Left lung (tissue), 10 donors: ENCODE results near the gene PPIL6. TPM values are rescaled to one million over a fixed set of nuclear protein-coding genes. Genes with fewer than 3 reads are reported as not detected.

Experiments used
- ATAC-seq: fragments of 200-7000 bp; cut with Tn5 transposase; one replicate; pipeline ENCODE4 v1.9.1; 2020; ENCODE audit warnings: moderate library complexity
- DNase-seq, 4 donors: peaks; one replicate each; pipeline ENCODE4 v3.0.0-alpha.2; 2013 to 2020
- H3K27ac ChIP-seq, 2 donors: fragments of 200-600 bp; sonication (generic) in 1 of 2; one replicate each; pipeline versions ENCODE4 v1.5.0 to v1.8.0; 2020 to 2021
- H3K27me3 ChIP-seq, 2 donors: fragments of 200-600 bp; sonication (generic) in 1 of 2; one replicate each; pipeline versions ENCODE4 v1.5.0 to v1.8.0; 2020 to 2021
- H3K36me3 ChIP-seq, 2 donors: fragments of 200-600 bp; sonication (generic) in 1 of 2; one replicate each; pipeline versions ENCODE4 v1.5.0 to v1.8.0; 2020 to 2021
- H3K4me1 ChIP-seq, 2 donors: fragments of 200-600 bp; one replicate each; pipeline ENCODE4 v1.8.0; 2021
- H3K4me3 ChIP-seq, 2 donors: fragments of 200-600 bp; sonication (generic) in 1 of 2; one replicate each; pipeline versions ENCODE4 v1.5.0 to v1.8.0; 2020 to 2021; ENCODE audit warnings: mild to moderate bottlenecking in 1 of 2
- H3K9me3 ChIP-seq, 2 donors: fragments of 200-600 bp; sonication (generic) in 1 of 2; one replicate each; pipeline versions ENCODE4 v1.5.0 to v1.8.0; 2020 to 2021
- intact Hi-C, 2 donors: fragments of 100-400 bp; cut with DNase I; formaldehyde crosslinking; loops; one replicate each; pipeline versions ENCODE4 v1.11.2 to v1.14.2; 2022
- polyA plus RNA-seq, 6 donors: library from polyadenylated mRNA; unstranded; fragments of 120-200 nt; gene quantifications; one replicate each; pipeline ENCODE4 v1.2.1, GENCODE V29; 2013; ENCODE audit not compliant: insufficient read length in 6 of 6
- total RNA-seq, 2 donors: library from RNA; stranded (reverse); fragmentation: NEBNext Ultra II Directional; extraction: Animal tissue kit (Norgen Biotek cat#: 25700); gene quantifications; one replicate each; pipeline ENCODE4 v1.2.1, GENCODE V29; 2021
- TF ChIP-seq, protein P1 (sequence below), 2 donors: fragments of 200-600 bp; sonication (generic) in 1 of 2; IDR thresholded peaks; one replicate each; pipeline versions ENCODE4 v1.5.0 to v1.8.0; 2021; ENCODE audit warnings: antibody characterized with exemption in 2 of 2
- donor health status: DM: no; HTN: yes; CAD: no.
- donor health status: DM: no; HTN: no; CAD: no.

The PPIL6 gene
- total and polyA plus RNA-seq, 8 donors, result 4.5 to 15.1 (median 9.9) TPM

DNA sequence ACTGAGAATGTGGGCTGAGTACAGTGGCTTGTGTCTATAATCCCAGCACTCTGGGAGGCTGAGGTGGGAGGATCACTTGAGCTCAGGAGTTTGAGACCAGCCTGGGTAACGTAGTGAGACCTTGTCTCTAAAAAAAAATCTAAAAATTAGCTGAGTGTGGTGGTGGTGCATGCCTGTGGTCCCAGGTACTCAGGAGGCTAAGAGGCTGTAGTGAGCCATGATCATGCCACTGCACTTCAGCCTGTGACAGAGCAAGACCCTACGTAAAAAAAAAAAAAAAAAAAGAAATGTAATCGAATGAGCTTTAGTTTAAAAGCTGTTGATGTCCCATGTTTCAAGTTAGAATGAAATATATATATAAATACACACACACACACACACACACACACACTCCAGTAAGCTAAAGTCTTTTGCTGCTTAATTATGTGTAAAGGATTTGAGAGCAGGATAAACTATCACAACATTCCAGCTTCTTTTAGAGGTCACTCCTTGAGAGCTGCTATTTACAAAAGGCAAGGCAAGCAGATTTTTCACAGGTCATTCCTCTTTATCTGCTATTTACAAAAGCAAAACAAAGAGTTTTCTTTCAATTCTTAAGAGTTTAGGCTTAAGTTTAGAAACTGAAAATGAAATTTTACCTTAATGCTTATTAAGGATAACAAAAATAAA lies 19.9 kb upstream of the PPIL6 start:
- TF ChIP-seq, protein P1, sequence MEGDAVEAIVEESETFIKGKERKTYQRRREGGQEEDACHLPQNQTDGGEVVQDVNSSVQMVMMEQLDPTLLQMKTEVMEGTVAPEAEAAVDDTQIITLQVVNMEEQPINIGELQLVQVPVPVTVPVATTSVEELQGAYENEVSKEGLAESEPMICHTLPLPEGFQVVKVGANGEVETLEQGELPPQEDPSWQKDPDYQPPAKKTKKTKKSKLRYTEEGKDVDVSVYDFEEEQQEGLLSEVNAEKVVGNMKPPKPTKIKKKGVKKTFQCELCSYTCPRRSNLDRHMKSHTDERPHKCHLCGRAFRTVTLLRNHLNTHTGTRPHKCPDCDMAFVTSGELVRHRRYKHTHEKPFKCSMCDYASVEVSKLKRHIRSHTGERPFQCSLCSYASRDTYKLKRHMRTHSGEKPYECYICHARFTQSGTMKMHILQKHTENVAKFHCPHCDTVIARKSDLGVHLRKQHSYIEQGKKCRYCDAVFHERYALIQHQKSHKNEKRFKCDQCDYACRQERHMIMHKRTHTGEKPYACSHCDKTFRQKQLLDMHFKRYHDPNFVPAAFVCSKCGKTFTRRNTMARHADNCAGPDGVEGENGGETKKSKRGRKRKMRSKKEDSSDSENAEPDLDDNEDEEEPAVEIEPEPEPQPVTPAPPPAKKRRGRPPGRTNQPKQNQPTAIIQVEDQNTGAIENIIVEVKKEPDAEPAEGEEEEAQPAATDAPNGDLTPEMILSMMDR (IDR thresholded peaks at IDR 0.05), result no peak
- peaks cover 5 to 33% of the 10 kb centered on the region in 2 donors for H3K4me1 ChIP-seq
- no peak overlapping the region for H3K4me3 ChIP-seq
- ATAC-seq (peak; percentile 7), DNase-seq (peak in 1 of 4 donors; percentile 65)
- H3K9me3 ChIP-seq, result no peaks in the 10 kb centered on the region
- peak overlapping the region in 1 of 2 donors; percentile 60 for H3K27ac ChIP-seq
- H3K27me3 ChIP-seq, result no peaks in the 10 kb centered on the region
- intact Hi-C loops, result no loop called here
- H3K36me3 ChIP-seq, result peaks cover 0 to 40% of the 10 kb centered on the region in 2 donors

DNA sequence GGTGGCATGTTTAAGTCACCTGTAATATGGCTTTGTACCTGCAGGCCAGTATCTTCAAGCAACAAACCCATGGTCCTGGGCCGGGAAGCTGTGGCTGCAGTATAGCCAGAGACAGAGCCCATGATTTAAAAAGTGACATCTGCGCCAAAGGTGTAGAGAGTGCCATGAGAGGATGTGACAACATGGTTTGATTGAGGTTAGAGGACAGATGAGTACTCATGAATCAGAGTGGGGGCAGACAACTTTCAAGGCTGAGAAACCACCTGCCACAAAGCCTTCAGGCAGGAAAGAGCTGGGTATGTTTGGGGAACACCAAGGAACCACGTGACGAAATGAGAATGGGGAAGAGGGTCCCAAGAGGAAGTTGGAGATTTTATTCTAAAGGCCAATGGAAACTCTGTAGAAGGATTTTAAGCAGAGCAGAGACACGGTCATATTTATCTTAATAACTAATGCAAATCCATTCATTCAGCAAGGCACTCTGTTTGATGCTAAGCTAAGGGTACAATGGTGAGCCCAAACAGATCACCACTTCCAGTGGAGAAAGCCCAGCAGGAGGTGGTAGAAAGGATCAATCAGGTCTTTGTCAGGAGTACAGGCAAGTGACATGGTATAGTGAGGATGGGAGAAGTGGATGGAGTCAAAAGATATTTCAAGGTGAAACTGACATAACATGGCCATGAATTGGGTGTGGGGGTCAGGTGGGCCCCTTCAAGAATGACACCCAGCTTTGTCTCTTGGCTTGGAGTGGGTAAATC lies 18.5 kb upstream of the PPIL6 start:
- DNase-seq (no peak), ATAC-seq (no peak)
- Histone ChIP-seq H3K4me3 (no peak overlapping the region), H3K36me3 (peaks cover 0 to 29% of the 10 kb centered on the region in 2 donors), H3K4me1 (peaks cover 11 to 41% of the 10 kb centered on the region in 2 donors), H3K27ac (peak overlapping the region in 1 of 2 donors; percentile 14), H3K27me3 (no peaks in the 10 kb centered on the region), H3K9me3 (no peaks in the 10 kb centered on the region)
- TF ChIP-seq, protein P1 (IDR thresholded peaks at IDR 0.05), result no peak
- intact Hi-C loops, result no loop called here

GRCh38 chr6:109457562-109457996 lies 17.2 kb upstream of the PPIL6 start:
- DNase-seq (peak in 1 of 4 donors; percentile 50), ATAC-seq (no peak)
- Histone ChIP-seq H3K4me3 (peak overlapping the region in 1 of 2 donors; percentile 90), H3K36me3 (peaks cover 0 to 23% of the 10 kb centered on the region in 2 donors), H3K9me3 (no peaks in the 10 kb centered on the region), H3K27ac (peak overlapping the region; percentile 87 to 96), H3K4me1 (peaks cover 13 to 55% of the 10 kb centered on the region in 2 donors), H3K27me3 (no peaks in the 10 kb centered on the region)
- TF ChIP-seq, protein P1 (IDR thresholded peaks at IDR 0.05), result no peak
- intact Hi-C loops, result no loop called here

- ATAC-seq (peak; percentile 35), DNase-seq (peak in 3 of 4 donors; percentile 43 to 79 (median 73))
- Histone ChIP-seq H3K9me3 (no peaks in the 10 kb centered on the region), H3K27me3 (no peaks in the 10 kb centered on the region), H3K27ac (peak overlapping the region; percentile 87 to 96), H3K4me1 (peaks cover 13 to 56% of the 10 kb centered on the region in 2 donors), H3K4me3 (peak overlapping the region; percentile 90 to 92), H3K36me3 (peaks cover 0 to 23% of the 10 kb centered on the region in 2 donors)
- TF ChIP-seq, protein P1 (IDR thresholded peaks at IDR 0.05), result no peak
- intact Hi-C loops, result no loop called here
Observed at GRCh38 chr6:109456710-109457561, 16.5 kb upstream of the PPIL6 start.
